Measurements from ENCODE around the gene SLC9A6. TPM values are rescaled to one million over a fixed set of nuclear protein-coding genes. Genes with fewer than 3 reads are reported as not detected.
"Not testable (repeated sequence)": the region's sequence is repeated elsewhere in the genome, so short reads cannot be mapped to it uniquely, and the experiment has no call there.

Gene SLC9A6
- total and polyA plus RNA-seq, 5 experiments from 2014 or later, result 14.4 to 18.6 (median 17.1) TPM

DNA sequence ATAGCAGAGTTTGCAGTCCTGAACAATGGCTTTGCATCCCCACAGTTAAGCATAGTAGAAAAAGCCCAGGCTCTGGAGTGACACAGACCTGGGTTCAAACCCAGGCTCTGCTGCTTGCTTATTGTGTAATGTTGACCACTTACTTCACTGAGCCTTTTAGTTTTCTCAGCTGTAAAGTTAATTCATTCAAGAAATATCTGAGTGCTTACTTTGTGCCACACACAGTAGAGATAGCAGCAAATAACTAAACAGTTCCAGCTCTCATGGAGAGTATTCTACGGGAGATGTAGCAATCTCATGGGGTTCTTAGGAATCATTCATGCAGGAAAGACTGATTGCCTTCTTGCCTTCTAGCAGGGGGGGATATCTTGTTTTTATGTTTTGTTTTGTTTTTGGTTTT is 63.2 kb downstream of the SLC9A6 start:
- POLR2A ChIA-PET, result no interaction called here
- DNase-seq (no peak), ATAC-seq (no peak)
- H3K27ac Mint-ChIP-seq, result no peak overlapping the region
- H3K4me3 Mint-ChIP-seq, result no peak overlapping the region
- H3K36me3 Mint-ChIP-seq, result peaks cover 0 to 24% (median 0%) of the 10 kb centered on the region in 3 donors
- H3K9me3 Mint-ChIP-seq, result no peaks in the 10 kb centered on the region
- no peaks in the 10 kb centered on the region for H3K4me1 Mint-ChIP-seq
- no peaks in the 10 kb centered on the region for H3K27me3 Mint-ChIP-seq

DNA sequence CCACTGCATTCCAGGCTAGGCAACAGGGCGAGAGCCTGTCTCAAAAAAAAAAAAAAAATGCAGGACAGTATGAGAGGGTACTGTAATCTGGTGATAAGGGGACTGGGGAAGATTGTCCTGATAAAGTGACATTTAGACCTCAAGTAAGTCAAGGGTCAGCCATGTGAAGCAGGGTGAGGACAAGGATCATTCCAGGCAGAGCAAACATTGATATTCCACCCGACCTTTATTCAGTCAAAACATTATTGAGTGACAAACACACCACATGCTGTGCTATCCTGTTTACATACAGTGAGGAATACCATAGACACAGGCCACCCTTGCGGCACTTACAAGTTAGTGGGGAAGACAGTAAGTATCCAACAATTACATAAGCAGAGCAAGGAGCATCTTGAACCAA is 64.4 kb downstream of the SLC9A6 start:
- DNase-seq, result no peak
- Mint-ChIP-seq H3K27ac (no peak overlapping the region), H3K4me1 (no peaks in the 10 kb centered on the region), H3K4me3 (no peak overlapping the region), H3K27me3 (no peaks in the 10 kb centered on the region), H3K9me3 (no peaks in the 10 kb centered on the region), H3K36me3 (peaks cover 0 to 15% (median 0%) of the 10 kb centered on the region in 3 donors)
- ATAC-seq, result no peak
- POLR2A ChIA-PET, result interaction anchor here (0.7 kb wide), 1 partner anchor 537 kb away, joined by 3 read pairs; no protein-coding TSS in a partner anchor

DNA sequence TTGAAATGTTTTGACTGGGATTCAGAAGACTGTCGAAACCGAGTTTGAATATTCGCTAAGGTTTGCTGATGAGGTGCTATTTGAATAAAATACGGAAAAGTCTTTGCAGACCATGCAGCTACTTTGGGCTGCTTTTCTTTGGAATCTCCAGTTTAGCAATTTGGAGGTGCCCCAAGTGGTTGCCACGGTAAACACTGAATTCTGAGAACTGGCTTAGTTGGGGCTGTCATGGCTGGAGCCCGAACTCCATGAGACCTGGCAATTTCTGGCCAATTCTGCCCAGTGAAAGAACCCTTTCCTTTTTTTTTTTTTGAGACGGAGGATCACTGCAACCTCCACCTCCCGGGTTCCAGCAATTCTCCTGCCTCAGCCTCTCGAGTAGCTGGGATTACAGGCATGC is 65.6 kb downstream of the SLC9A6 start:
- H3K27me3 Mint-ChIP-seq, H3K4me1 Mint-ChIP-seq, DNase-seq, H3K4me3 Mint-ChIP-seq, POLR2A ChIA-PET, ATAC-seq, H3K36me3 Mint-ChIP-seq, H3K9me3 Mint-ChIP-seq, H3K27ac Mint-ChIP-seq: not testable (repeated sequence)

DNA sequence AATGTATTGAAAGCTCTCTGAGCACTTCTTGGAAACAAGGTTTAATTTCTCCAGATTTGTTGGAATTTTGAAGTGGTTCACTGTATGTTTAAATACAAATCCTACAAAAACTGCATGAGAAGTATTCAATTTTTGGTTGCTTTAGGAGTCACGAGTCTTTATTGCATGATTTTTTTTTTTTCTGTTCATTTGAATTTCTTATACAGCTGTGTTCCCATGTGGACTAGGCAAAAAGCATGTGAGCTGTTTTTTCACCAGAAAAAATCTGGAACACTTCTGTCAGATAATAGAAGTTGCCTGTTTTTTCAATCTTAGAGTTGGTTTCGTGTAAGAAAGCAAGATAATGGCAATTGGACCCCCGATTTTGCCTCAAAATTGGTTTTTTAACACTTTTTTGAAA is 66.4 kb downstream of the SLC9A6 start:
- Mint-ChIP-seq H3K4me3 (no peak overlapping the region), H3K4me1 (peaks cover 4 to 8% (median 5%) of the 10 kb centered on the region in 4 donors), H3K9me3 (no peaks in the 10 kb centered on the region), H3K27ac (no peak overlapping the region), H3K36me3 (no peaks in the 10 kb centered on the region), H3K27me3 (no peaks in the 10 kb centered on the region)
- DNase-seq, result no peak
- POLR2A ChIA-PET, result no interaction called here
- ATAC-seq, result no peak

DNA sequence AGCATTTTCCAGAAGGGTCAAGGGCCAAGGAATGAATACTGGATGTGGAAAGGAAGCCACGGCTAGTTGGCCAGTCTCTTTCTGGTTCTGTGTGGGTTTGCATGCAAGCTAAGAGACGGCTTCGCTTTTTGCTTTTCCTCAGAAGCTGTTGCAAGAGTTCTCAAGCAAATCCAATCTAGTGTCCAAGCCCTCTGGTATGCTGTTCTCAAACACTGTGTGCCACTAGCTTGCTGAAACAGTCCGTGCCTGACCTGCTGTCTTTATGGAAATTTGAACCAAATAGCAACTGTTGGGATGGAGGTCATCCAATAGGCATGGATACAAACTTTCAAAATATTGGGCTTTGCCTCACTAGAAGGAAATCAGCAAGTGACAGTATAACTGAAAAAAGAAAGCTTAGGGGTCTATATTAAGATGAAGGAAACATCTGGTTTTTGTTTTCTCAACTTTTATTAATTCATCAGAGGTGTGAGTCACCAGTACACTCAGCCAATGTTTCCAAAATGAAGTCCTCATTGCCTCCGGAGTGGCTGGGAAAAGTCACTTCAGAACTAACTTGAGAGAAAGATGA is 70.5 kb downstream of the SLC9A6 start:
- POLR2A ChIA-PET, result interaction anchor here (0.7 to 1.3 kb wide), 3 partner anchors 10 to 140 kb away, joined by 3 to 4 read pairs (median 3); no protein-coding TSS in a partner anchor
- Mint-ChIP-seq H3K9me3 (no peaks in the 10 kb centered on the region), H3K27ac (peak overlapping the region in 1 of 10 donors; percentile 90), H3K4me1 (peaks cover 4 to 16% (median 12%) of the 10 kb centered on the region in 4 donors), H3K36me3 (no peaks in the 10 kb centered on the region), H3K4me3 (no peak overlapping the region), H3K27me3 (no peaks in the 10 kb centered on the region)
- no peak for ATAC-seq
- DNase-seq, result no peak

DNA sequence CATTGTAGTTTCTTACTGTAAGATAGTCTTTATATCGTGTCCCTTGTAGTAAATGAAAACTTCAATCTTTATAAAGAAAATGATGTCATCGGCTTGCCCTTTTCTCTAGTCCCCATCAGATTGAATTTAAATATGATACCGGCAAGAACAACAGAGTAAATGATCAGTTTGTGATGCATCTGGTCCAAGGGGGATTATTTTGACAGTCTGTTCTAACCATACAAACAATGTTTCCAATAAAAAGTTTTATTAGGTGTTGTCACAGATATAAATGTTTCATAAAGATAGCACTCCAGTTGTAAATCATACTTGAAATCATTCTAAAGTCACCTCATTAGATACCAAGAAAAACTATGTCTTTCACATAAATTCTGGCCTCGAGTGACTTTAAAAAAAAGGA is 72.3 kb downstream of the SLC9A6 start:
- Mint-ChIP-seq H3K4me1 (peaks cover 4 to 16% (median 12%) of the 10 kb centered on the region in 4 donors), H3K4me3 (peak overlapping the region in 1 of 10 donors; percentile 49), H3K36me3 (no peaks in the 10 kb centered on the region), H3K27me3 (no peaks in the 10 kb centered on the region), H3K9me3 (no peaks in the 10 kb centered on the region), H3K27ac (peak overlapping the region in 8 of 10 donors; percentile 1 to 94 (median 61))
- ATAC-seq (no peak), DNase-seq (no peak)
- POLR2A ChIA-PET, result interaction anchor here (0.7 to 1.0 kb wide), 2 partner anchors 8 to 13 kb away, joined by 5 read pairs; no protein-coding TSS in a partner anchor

DNA sequence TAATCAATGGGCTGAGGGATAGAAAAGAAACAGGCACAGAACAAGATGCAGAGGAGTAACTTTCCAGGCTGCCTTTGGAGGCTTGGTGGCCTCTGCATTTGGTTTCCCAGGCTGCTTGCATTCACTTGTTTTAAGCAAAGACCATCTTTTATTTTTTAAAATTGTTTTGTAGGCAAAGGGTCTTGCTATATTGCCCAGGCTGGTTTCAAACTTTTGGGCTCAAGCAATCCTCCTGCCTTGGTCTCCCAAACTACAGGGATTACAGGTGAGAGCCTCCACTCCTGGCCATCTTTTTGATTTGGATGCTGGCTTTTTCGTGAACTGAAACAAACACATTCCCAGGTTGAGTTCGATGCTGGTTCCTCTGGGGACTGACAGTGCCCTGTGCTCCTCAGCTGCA is 74.1 kb downstream of the SLC9A6 start:
- no peak overlapping the region for H3K4me3 Mint-ChIP-seq
- H3K4me1 Mint-ChIP-seq, result peaks cover 4 to 28% (median 21%) of the 10 kb centered on the region in 4 donors
- ATAC-seq (no peak), DNase-seq (no peak)
- POLR2A ChIA-PET, result no interaction called here
- no peaks in the 10 kb centered on the region for H3K9me3 Mint-ChIP-seq
- no peaks in the 10 kb centered on the region for H3K27me3 Mint-ChIP-seq
- no peaks in the 10 kb centered on the region for H3K36me3 Mint-ChIP-seq
- H3K27ac Mint-ChIP-seq, result peak overlapping the region in 3 of 10 donors; percentile 8 to 75 (median 20)

DNA sequence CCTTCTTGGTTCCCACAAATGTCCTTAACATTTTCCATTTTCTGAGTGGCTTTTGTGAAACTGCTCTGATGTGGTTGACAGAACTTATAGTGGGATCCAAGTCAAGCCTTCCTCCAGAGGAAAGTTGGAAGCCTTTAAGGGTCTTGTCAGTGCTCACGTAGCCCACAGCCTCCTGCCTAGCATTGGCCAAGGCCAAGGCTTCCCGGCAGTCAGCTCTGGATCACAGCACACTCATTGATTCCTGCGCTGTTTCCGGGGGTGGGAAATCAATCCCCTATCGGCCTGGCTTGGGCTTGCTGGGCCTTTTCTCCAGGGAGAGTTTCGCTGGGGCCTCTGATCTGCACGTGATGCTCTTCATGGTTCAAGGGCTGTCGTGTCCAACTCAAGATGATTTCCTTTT is 76.1 kb downstream of the SLC9A6 start:
- no peaks in the 10 kb centered on the region for H3K36me3 Mint-ChIP-seq
- no peak for DNase-seq

DNA sequence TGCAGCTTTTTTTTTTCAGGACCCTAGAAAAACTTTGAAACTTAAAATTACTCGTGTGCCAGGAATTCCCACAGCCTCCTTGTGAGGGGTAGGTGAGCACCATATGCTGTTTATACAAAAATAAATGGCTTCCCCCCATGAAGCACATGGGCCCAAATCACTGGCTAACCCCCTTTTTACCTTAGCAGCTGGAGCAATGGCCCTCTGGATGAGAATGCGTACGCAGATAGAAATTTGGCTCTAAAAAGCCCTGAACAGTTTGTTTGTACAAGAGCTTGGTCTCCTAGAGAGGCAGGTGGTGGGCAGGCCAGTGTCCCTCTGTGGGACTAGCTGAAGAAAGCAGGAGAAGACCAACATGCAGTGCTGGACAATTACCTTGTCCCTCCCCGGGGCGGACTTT is 76.5 kb downstream of the SLC9A6 start:
- H3K4me3 Mint-ChIP-seq, result no peak overlapping the region
- no peak overlapping the region for H3K27ac Mint-ChIP-seq
- H3K9me3 Mint-ChIP-seq, result no peaks in the 10 kb centered on the region
- POLR2A ChIA-PET, result no interaction called here
- DNase-seq (no peak), ATAC-seq (no peak)
- peaks cover 5 to 33% (median 27%) of the 10 kb centered on the region in 4 donors for H3K4me1 Mint-ChIP-seq
- no peaks in the 10 kb centered on the region for H3K27me3 Mint-ChIP-seq
- peaks cover 0 to 1% (median 0%) of the 10 kb centered on the region in 3 donors for H3K36me3 Mint-ChIP-seq

More for the DNA sequence above, 76.1 kb downstream of the SLC9A6 start:
- Mint-ChIP-seq H3K4me3 (no peak overlapping the region), H3K27me3 (no peaks in the 10 kb centered on the region), H3K27ac (no peak overlapping the region), H3K4me1 (peaks cover 8 to 37% (median 31%) of the 10 kb centered on the region in 4 donors), H3K9me3 (no peaks in the 10 kb centered on the region)
- no peak for ATAC-seq
- POLR2A ChIA-PET, result no interaction called here

DNA sequence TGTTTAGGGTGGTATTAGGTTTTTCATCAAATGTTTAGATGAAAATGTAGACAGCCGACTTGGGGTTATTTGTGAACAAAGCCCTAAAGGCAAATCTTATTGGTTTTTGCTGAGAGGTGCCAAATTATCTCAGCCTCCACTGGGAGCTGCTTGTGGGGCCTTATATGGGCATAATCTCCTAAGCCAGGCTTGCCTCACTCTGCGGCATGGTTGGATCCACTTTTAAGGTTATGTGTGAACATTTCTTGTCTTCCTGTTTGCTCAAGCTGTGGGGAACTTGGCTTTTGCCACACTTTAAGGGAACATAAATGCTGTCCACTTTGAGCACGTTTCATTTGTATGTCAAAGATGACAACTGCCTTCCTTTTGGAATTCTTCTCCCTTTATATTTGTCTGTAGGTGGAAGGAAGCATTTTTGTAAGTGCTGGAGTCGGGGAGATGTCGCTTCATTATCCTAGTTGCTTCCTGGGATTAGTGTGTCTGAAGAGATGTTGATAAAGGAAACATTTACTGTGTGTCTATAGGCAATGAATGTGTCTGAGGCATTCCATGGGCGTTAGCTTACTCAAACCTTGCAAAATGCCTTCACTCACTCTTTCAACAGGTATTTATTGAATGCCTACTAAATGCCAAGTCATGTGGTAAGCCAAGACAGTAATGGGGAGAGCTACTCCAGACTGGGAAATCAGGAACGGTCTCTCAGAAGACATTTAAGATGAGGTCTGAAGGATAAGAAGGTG is 78.3 kb downstream of the SLC9A6 start:
- Mint-ChIP-seq H3K4me1 (peaks cover 5 to 25% (median 21%) of the 10 kb centered on the region in 4 donors), H3K9me3 (no peaks in the 10 kb centered on the region), H3K4me3 (peak overlapping the region in 1 of 10 donors; percentile 60), H3K36me3 (peaks cover 0 to 1% (median 0%) of the 10 kb centered on the region in 3 donors), H3K27me3 (no peaks in the 10 kb centered on the region), H3K27ac (peak overlapping the region in 8 of 10 donors; percentile 29 to 96 (median 80))
- ATAC-seq (no peak), DNase-seq (no peak)
- POLR2A ChIA-PET, result no interaction called here

DNA sequence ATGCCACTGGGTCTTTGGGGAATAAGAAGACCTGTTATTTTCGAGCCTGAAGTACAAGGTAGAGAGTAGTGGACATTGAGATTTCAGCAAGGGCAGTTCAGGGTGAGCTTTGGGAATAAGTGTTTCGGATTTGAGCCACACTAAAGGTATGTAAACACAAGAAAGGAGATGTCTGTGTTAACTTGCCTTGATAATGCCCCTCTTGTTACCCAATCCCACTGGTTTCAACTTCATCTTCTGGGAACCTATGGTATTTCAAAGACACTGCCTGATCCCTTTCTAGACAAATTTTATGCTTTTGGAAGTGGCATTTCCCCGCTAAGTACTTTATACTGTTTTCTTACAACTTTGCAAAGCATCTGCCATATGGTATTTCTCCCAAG is 79.4 kb downstream of the SLC9A6 start:
- Mint-ChIP-seq H3K36me3 (peaks cover 0 to 1% (median 0%) of the 10 kb centered on the region in 3 donors), H3K27me3 (no peaks in the 10 kb centered on the region), H3K9me3 (no peaks in the 10 kb centered on the region), H3K4me3 (peak overlapping the region in 9 of 10 donors; percentile 38 to 76 (median 53)), H3K27ac (peak overlapping the region; percentile 84 to 96 (median 92)), H3K4me1 (peaks cover 5 to 25% (median 22%) of the 10 kb centered on the region in 4 donors)
- ATAC-seq (no peak), DNase-seq (no peak)
- POLR2A ChIA-PET, result no interaction called here

DNA sequence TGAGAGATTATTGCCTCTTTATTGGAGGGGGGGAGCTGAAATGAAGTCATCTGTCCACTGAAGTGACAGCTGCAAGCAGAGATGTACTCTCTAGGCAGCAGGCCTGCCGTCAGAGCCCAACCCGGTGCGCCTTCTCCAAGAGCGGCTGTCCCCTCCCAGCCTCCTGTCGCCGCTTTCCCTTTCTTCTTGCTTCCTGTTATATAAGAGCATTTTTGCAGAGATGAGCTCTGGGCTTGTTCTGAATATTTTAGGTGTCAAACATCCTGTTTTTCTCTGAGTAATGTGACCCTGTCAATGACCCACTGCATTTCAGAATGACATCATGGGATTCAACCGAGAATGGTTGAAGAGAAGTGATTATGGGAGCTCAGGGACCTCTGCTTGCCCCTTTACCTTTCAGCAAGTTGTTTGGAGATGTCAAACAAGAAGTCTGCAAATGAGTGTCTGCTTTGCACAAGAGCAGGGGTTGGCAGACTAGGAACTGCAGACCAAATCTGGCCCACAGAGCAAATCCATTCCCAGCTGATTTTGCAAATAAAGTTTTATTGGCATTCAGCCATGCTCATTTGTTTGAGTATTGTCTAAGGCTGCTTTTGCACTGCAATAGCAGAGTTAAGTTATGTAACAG is 79.9 kb downstream of the SLC9A6 start:
- ATAC-seq, result peak; percentile 86 to 95
- POLR2A ChIA-PET, result interaction anchor here (0.6 to 0.8 kb wide), 2 partner anchors 8 to 9 kb away, joined by 3 to 5 read pairs; no protein-coding TSS in a partner anchor
- no peaks in the 10 kb centered on the region for H3K9me3 Mint-ChIP-seq
- H3K27ac Mint-ChIP-seq, result peak overlapping the region; percentile 84 to 96 (median 92)
- no peaks in the 10 kb centered on the region for H3K27me3 Mint-ChIP-seq
- peak; percentile 7 to 74 (median 47) for DNase-seq
- peak overlapping the region in 9 of 10 donors; percentile 38 to 76 (median 53) for H3K4me3 Mint-ChIP-seq
- peaks cover 0 to 1% (median 0%) of the 10 kb centered on the region in 3 donors for H3K36me3 Mint-ChIP-seq
- peaks cover 7 to 26% (median 23%) of the 10 kb centered on the region in 4 donors for H3K4me1 Mint-ChIP-seq

DNA sequence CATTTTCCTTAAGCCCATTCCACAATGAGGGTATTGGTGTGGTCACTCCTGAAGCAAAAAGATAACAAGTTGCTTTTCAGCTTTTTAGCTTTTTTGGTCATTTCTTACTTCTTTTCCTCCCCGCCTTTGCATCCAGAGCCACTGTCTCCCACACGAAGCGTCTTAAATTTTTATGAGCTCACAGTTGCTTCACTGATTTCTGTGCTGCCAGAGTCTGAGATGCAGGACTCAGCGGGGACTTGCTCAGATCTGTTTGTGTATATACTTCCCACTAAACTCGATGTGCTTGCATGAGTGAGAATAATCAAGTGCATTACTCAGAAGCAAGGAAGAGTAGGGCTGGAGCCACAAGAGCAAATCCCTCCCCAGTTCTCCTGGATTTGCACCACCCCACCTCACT is 81.9 kb downstream of the SLC9A6 start:
- POLR2A ChIA-PET, result no interaction called here
- ATAC-seq, result no peak
- no peak for DNase-seq
- H3K9me3 Mint-ChIP-seq, result no peaks in the 10 kb centered on the region
- H3K27me3 Mint-ChIP-seq, result no peaks in the 10 kb centered on the region
- H3K4me3 Mint-ChIP-seq, result no peak overlapping the region
- H3K4me1 Mint-ChIP-seq, result peaks cover 16 to 39% (median 34%) of the 10 kb centered on the region in 4 donors
- peak overlapping the region in 1 of 10 donors; percentile 61 for H3K27ac Mint-ChIP-seq
- H3K36me3 Mint-ChIP-seq, result peaks cover 0 to 1% (median 0%) of the 10 kb centered on the region in 3 donors
